GM19455 (cell line): ENCODE data around the gene STX7.
A peak's percentile ranks its signal among the peaks of the same experiment; 100 is the strongest.
"Not testable (repeated sequence)": the region's sequence is repeated elsewhere in the genome, so short reads cannot be mapped to it uniquely, and the experiment has no call there.

Source experiments
- ATAC-seq: cut with Tn5 transposase; IDR thresholded peaks from one replicate; pipeline ENCODE4 v1.9.1; 2021; ENCODE audit not compliant: unreplicated experiment

STX7 gene

GRCh38 chr6:132512638-132513632, at the start of gene STX7:
TSS of gene STX7 (minus strand) at chr6:132513116. CDS start at chr6:132503530, 9,586 bp downstream.
- ATAC-seq: peak; percentile 96

- not testable (repeated sequence) for ATAC-seq
Measured at GRCh38 chr6:132560087-132560486, 47.2 kb upstream of the STX7 start.

DNA sequence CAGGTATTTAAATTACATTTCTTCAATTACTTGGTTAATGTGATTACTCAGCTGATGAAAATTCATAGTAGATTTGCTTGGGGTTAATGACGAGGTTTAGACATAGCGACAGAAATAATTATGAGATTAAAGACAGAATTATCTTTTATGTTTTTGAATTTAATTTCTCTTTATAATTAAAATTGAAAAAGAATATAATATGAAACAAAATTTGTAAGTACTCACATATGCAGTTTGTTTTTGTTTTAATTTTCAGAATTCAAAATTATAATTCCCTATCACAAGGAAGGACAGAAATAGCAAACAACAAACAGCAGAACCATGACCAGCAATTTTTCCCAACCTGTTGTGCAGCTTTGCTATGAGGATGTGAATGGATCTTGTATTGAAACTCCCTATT, 39.5 kb upstream of the STX7 start, which contains the start of gene TAAR8:
TSS of gene TAAR8 (plus strand) at position 301 of the 400 bp plus-strand sequence. CDS start at position 322, 21 bp downstream.
- no peak for ATAC-seq

DNA sequence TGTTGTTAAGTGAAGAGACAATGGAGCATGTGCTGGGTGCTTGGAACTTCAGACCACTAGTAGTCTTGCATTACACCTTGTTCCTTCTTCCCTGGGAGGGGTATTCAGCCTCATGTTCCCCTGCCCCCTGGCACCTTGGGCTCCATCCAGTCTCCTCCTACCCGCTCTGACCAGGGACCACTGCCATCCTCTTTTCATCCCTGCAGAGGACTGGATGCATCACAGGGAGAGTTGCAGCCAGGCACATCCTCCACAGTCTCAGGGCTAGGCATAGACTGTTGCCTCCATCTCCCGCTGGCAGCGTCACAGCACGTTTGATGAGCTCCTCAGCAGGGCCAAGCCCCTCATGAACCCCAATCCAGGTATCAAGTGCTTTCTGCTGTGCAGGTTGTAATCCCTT, 38.3 kb upstream of the STX7 start:
- ATAC-seq: no peak

DNA sequence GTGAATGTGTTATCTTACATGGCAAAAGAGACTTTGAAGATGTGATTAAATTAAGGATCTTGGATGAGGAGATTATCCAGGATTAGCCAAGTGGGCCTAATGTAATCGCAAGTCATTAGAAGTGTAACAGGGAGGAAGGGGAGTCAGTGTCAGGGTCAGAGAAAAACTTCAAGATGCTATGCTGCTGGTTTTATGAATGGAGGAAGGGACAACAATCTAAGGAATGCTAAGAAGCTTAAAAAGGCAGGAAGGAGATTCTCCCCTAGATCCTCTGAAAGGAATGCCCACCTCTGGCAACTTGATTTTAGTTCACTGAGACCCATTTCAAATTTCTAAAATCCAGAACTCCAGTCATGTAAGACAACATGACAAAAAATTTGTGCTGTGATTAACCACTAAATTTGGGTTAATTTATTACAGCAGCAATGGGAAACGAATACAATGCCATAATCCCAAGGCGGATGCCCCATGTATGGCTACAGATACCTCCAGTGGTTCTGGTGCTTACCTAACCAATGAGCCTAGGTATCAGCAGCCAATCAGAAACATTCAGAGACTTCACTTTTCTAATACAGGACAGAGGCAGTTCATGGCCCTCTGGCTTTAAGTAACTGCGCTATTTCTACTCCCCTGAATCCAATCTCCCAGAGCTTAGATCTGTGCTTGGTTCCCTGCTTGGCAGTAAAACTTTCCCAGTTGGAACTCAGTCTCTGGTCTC, 36.0 kb upstream of the STX7 start:
- ATAC-seq: no peak

- ATAC-seq: no peak
Measured at GRCh38 chr6:132544826-132545225, 31.9 kb upstream of the STX7 start.

DNA sequence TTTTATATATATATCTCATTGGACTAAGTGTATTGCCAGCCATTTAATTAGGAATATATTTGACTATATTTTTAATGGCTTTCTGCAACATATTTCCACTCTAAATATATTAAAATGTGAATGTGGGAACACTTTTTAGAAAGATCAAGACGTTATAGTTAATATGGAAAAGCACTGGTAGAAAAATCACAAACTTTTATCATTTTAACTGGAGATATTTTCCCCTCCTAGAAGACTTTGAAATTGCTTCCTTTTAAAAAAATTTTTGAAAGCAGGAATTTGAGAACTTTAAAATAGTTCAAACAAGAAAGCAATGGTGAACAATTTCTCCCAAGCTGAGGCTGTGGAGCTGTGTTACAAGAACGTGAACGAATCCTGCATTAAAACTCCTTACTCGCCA, 25.1 kb upstream of the STX7 start, which contains the start of gene TAAR9:
TSS of gene TAAR9 (plus strand) at position 301 of the 400 bp plus-strand sequence. CDS start at position 314, 13 bp downstream.
- no peak for ATAC-seq

GRCh38 chr6:132537145-132537544, 24.2 kb upstream of the STX7 start:
- no peak for ATAC-seq

DNA sequence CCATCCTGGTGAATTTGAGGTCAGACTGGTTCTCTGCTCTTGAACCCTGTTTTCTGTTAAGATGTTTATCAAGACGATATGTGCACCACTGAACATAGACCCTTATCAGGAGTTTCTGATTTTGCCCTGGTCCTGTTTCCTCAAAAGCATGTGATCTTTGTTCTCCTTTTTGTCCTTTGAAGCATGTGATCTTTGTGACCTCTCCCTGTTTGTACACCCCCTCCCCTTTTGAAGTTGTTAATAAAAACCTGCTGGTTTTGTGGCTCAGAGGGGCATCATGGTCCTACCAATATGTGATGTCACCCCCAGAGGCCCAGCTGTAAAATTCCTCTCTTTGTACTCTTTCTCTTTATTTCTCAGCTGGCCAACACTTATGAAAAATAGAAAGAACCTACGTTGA, 21.6 kb upstream of the STX7 start:
- ATAC-seq: not testable (repeated sequence)

GRCh38 chr6:132530293-132530974, 17.5 kb upstream of the STX7 start:
- peak; percentile 98 for ATAC-seq

DNA sequence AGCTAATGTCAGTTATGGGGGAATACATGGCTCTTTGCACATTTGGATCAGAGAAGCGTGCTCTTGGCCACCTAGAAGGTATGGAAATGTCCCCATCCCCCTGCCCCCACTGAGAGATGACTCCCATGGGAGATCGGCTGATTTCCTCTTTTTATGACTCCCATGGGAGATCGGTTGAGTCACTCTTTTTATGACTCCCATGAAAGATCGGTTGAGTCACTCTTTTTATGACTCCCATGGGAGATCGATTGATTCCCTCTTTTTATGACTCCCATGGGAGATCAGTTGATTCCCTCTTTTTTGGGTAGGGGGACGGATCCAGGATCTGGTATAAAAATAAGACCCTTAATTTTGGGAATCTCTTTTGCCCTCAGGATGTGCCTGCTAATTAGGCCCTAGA, 14.9 kb upstream of the STX7 start:
- no peak for ATAC-seq

GRCh38 chr6:132526461-132526860, 13.5 kb upstream of the STX7 start:
- no peak for ATAC-seq

DNA sequence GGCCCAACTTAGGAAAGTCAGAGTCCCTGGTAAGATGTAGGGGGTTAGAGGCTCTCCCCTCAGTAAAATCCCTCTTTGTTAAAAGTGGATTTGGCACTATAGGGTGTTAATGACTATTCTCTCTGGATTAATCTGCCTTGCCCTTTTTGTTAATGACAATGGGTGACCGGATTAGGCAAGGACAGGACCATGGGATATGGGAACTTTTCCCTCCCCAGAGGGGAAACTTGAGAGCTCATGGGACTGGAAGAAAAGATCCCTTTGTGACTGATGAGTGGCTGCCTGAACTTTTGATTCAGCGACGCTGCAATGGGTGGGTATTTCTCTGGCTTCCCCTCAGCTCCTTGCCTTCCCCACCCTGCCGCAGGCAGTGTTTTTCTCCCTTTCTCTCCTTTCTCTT, 12.9 kb upstream of the STX7 start:
- ATAC-seq: no peak

GRCh38 chr6:132524646-132525045, 11.7 kb upstream of the STX7 start:
- ATAC-seq: no peak

- ATAC-seq: no peak
Measured at GRCh38 chr6:132520953-132521352, 8.0 kb upstream of the STX7 start.

GRCh38 chr6:132515386-132515785, 2.5 kb upstream of the STX7 start:
- no peak for ATAC-seq

- ATAC-seq: no peak
Measured at GRCh38 chr6:132513831-132514545, 1.1 kb upstream of the STX7 start.

- ATAC-seq: no peak
Measured at GRCh38 chr6:132512342-132512637, 626 bp downstream of the STX7 start.

DNA sequence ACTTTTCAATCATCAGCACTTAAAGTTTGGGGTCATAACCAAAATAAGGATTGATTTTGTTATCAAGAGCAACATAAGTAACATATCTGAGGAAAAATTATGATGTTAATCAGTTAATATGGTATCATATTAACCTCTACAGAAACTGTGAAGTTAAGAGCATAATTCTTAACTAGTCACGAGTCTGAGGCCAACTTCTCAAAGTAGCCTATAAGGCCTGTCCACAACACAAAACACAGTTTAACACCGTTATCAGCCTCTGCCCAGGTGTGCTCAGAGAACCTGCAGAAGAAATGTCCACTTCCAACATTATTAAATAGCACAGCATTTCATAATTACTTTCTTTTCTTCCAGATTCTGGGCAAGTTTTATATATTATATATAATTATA, 1.1 kb downstream of the STX7 start:
- no peak for ATAC-seq

- ATAC-seq: no peak
Measured at GRCh38 chr6:132511210-132511830, 1.6 kb downstream of the STX7 start.
